ENCODE data around the gene CKB. TPM values are rescaled to one million over a fixed set of nuclear protein-coding genes. Genes with fewer than 3 reads are reported as not detected.

Gene CKB
- total RNA-seq, 2 experiments from 2014 or later, result 2.2 to 2.7 TPM

DNA sequence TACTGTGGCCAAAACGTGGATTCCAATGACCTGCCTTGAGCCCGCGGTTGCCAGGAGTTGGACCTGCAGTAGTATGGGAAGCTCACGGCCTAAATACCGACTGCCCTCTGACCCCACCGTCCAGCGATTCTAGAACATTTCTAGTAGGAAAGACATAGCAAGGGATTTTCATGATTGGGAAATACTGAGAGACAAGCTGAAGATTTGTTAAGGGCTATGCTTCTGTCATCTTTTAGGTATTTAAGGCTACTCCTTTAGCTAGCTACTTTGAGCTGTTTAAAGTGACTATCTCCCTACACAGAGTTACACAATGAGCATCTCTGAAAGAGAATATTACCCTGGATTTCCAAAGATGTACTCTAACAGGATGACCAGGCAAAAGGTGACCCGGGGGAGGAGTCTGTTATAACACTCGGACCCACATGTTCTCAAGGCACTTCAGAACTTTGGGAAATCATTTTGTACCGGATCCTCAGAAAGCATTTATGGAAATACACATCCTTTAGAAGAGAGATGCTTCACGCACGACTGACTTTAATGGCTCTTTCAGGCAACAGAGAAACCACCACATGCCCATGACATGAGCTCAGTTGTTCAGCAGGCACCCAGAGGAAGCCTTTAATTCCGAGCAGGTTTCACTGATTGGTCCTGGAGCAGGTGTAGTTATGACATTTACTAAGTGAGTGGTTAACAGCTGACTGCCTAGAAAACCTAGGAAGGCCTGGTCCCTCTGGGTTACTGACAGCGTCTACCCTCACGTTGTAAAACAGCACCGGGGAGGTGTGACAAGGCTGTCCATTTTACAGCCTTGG, 35.6 kb upstream of the CKB start:
- peaks cover 31% of the 10 kb centered on the region for H3K36me3 Mint-ChIP-seq (ENCODE audit: low read depth)

GRCh38 chr14:103556946-103557758, 34.5 kb upstream of the CKB start:
- peaks cover 35% of the 10 kb centered on the region for H3K4me1 Mint-ChIP-seq (ENCODE audit: low read depth)
- CTCF ChIA-PET, result interaction anchor here (1.0 to 1.5 kb wide), 5 partner anchors 10 to 123 kb away, joined by 3 to 8 read pairs (median 4); partner anchors contain the start of gene TRMT61A
- POLR2A ChIA-PET, result interaction anchor here (0.5 kb wide), 1 partner anchor 263 kb away, joined by 3 read pairs; no protein-coding TSS in a partner anchor
- no peaks in the 10 kb centered on the region for H3K27me3 Mint-ChIP-seq (ENCODE audit: low read depth)
- no peak overlapping the region for H3K27ac Mint-ChIP-seq
- DNase-seq (no peak), ATAC-seq (no peak)
- H3K4me3 Mint-ChIP-seq, result no peak overlapping the region
- no peaks in the 10 kb centered on the region for H3K9me3 Mint-ChIP-seq (ENCODE audit: insufficient read depth)
- peaks cover 31% of the 10 kb centered on the region for H3K36me3 Mint-ChIP-seq (ENCODE audit: low read depth)

More for the DNA sequence above, 35.6 kb upstream of the CKB start:
- H3K27ac Mint-ChIP-seq, result no peak overlapping the region
- POLR2A ChIA-PET, result interaction anchor here (0.5 kb wide), 1 partner anchor 262 kb away, joined by 3 read pairs; no protein-coding TSS in a partner anchor
- DNase-seq, result no peak
- no peaks in the 10 kb centered on the region for H3K9me3 Mint-ChIP-seq (ENCODE audit: insufficient read depth)
- no peak for ATAC-seq
- no peaks in the 10 kb centered on the region for H3K27me3 Mint-ChIP-seq (ENCODE audit: low read depth)
- H3K4me1 Mint-ChIP-seq (ENCODE audit: low read depth), result peaks cover 35% of the 10 kb centered on the region
- CTCF ChIA-PET, result interaction anchor here (1.2 to 5.1 kb wide), 4 partner anchors 29 to 122 kb away, joined by 3 to 23 read pairs (median 6); partner anchors contain the start of gene TRMT61A
- no peak overlapping the region for H3K4me3 Mint-ChIP-seq

- DNase-seq (no peak), ATAC-seq (no peak)
- H3K36me3 Mint-ChIP-seq (ENCODE audit: low read depth), result peaks cover 23% of the 10 kb centered on the region
- H3K27me3 Mint-ChIP-seq (ENCODE audit: low read depth), result no peaks in the 10 kb centered on the region
- H3K4me1 Mint-ChIP-seq (ENCODE audit: low read depth), result peaks cover 25% of the 10 kb centered on the region
- no peak overlapping the region for H3K4me3 Mint-ChIP-seq
- H3K27ac Mint-ChIP-seq, result peak overlapping the region; percentile 61
- H3K9me3 Mint-ChIP-seq (ENCODE audit: insufficient read depth), result no peaks in the 10 kb centered on the region
- CTCF ChIA-PET, result no interaction called here
- POLR2A ChIA-PET, result interaction anchor here (1.4 kb wide), 1 partner anchor 10 kb away, joined by 5 read pairs; no protein-coding TSS in a partner anchor
Observed at GRCh38 chr14:103555559-103556337, 33.1 kb upstream of the CKB start.

DNA sequence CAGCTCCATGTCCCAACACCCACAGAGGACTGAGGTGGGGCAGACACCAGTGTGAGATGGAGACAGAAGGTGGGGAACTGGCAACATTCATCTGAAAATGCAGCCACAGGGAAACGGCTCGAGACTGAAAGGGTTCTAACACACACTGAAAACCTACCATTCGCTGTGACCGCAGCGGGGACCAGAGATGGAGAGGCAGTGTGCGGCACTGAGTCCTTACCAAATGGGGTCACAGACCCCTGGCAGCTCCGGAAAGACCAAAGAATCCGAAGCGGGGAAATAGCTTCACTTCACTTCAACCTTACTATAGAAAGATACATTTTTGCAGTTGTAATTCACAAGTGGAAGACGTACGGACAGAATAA, 30.2 kb upstream of the CKB start:
- no peaks in the 10 kb centered on the region for H3K9me3 Mint-ChIP-seq (ENCODE audit: insufficient read depth)
- DNase-seq (no peak), ATAC-seq (no peak)
- no peaks in the 10 kb centered on the region for H3K4me1 Mint-ChIP-seq (ENCODE audit: low read depth)
- H3K4me3 Mint-ChIP-seq, result no peak overlapping the region
- no peak overlapping the region for H3K27ac Mint-ChIP-seq
- ChIA-PET CTCF (interaction anchor here (0.6 kb wide), 1 partner anchor 11 kb away, joined by 3 read pairs; no protein-coding TSS in a partner anchor), POLR2A (no interaction called here)
- H3K36me3 Mint-ChIP-seq (ENCODE audit: low read depth), result peaks cover 4% of the 10 kb centered on the region
- H3K27me3 Mint-ChIP-seq (ENCODE audit: low read depth), result no peaks in the 10 kb centered on the region

- DNase-seq (no peak), ATAC-seq (no peak)
- Mint-ChIP-seq H3K4me3 (no peak overlapping the region), H3K9me3 (ENCODE audit: insufficient read depth) (no peaks in the 10 kb centered on the region), H3K27me3 (ENCODE audit: low read depth) (no peaks in the 10 kb centered on the region), H3K36me3 (ENCODE audit: low read depth) (peaks cover 4% of the 10 kb centered on the region), H3K4me1 (ENCODE audit: low read depth) (no peaks in the 10 kb centered on the region), H3K27ac (no peak overlapping the region)
- CTCF ChIA-PET, result interaction anchor here (0.6 to 1.0 kb wide), 3 partner anchors 11 to 33 kb away, joined by 3 to 4 read pairs (median 3); no protein-coding TSS in a partner anchor
- POLR2A ChIA-PET, result no interaction called here
Observed at GRCh38 chr14:103552011-103552845, 29.6 kb upstream of the CKB start.

DNA sequence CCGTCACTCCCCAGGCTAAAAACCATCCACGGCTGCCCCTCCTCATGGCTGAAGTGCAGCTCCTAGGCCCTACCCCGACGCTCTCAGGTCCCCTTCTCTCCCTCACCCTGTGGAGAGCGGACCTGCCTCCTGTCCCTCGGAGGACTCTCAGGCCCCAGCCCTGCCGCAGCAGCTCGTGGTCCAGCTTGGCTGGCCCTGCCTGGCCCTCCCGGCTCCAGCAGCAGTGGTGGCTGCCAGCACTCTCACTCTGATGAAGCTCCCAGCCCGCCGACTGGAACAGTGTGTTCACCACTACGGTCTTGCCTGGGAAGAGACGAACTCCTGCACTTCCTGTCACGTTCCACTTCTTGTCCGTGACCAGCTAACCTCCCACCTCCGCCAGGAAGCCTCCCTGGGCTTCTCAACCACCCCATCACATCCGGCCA, 28.7 kb upstream of the CKB start:
- ChIA-PET CTCF (interaction anchor here (0.6 to 1.0 kb wide), 2 partner anchors 30 to 75 kb away, joined by 4 read pairs; no protein-coding TSS in a partner anchor), POLR2A (no interaction called here)
- no peaks in the 10 kb centered on the region for H3K4me1 Mint-ChIP-seq (ENCODE audit: low read depth)
- H3K27me3 Mint-ChIP-seq (ENCODE audit: low read depth), result no peaks in the 10 kb centered on the region
- H3K4me3 Mint-ChIP-seq, result no peak overlapping the region
- H3K9me3 Mint-ChIP-seq (ENCODE audit: insufficient read depth), result no peaks in the 10 kb centered on the region
- no peak overlapping the region for H3K27ac Mint-ChIP-seq
- DNase-seq (no peak), ATAC-seq (no peak)
- H3K36me3 Mint-ChIP-seq (ENCODE audit: low read depth), result peaks cover 4% of the 10 kb centered on the region

- CTCF ChIA-PET, result interaction anchor here (0.6 to 1.6 kb wide), 2 partner anchors 32 to 75 kb away, joined by 4 to 5 read pairs; no protein-coding TSS in a partner anchor
- POLR2A ChIA-PET, result no interaction called here
- ATAC-seq, result no peak
- DNase-seq, result no peak
- Mint-ChIP-seq H3K9me3 (ENCODE audit: insufficient read depth) (no peaks in the 10 kb centered on the region), H3K36me3 (ENCODE audit: low read depth) (peaks cover 4% of the 10 kb centered on the region), H3K4me3 (no peak overlapping the region), H3K4me1 (ENCODE audit: low read depth) (no peaks in the 10 kb centered on the region), H3K27ac (no peak overlapping the region), H3K27me3 (ENCODE audit: low read depth) (no peaks in the 10 kb centered on the region)
Observed at GRCh38 chr14:103550451-103551337, 28.1 kb upstream of the CKB start.

DNA sequence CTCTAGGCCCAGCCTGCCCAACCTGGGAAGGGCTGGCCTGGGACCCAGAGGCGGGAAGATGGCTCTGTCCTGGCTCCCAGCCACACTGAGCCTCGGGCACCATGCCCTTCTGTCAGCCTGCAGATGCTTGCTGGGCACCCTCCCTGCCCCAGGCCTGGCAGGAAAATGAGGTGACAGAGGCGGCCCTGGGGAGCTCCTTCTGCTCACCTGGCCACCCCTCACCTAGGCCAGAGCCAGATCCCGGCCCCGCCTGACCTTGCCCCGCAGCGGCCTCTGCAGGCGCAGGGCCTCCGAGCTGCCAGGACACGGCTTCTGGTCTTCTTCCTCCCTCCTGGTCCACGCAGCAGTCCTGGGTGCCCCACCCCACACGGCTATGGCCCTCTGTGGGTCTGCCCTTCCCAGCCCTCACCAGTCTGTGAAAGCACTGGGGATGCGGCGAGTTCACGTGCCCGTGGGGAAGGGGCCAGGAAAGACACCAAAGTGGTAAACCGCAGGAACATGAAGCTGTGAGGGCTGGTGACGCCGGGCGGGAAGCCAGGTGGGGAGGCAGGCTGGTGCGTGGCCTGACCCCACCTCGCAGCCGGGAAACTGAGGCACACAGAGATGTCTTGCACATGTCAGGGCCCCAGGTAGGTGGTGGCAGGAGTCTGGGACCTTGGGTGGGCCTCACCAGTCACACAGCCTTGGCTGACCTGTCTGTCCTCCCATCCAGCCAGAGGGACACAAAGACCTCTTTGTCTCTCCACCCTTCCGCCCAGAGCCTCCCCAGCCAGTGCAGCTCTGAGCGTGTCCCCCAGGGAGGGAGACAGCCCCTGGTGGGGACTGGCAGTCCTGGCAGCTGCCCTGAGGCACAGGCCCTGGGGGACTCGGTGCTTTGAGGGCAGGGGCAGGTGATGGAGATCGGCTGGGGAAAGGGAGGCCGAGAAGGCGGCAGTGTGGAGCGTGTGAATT, 27.0 kb upstream of the CKB start:
- CTCF ChIA-PET, result interaction anchor here (1.6 kb wide), 1 partner anchor 31 kb away, joined by 5 read pairs; no protein-coding TSS in a partner anchor
- Mint-ChIP-seq H3K36me3 (ENCODE audit: low read depth) (no peaks in the 10 kb centered on the region), H3K4me3 (no peak overlapping the region), H3K9me3 (ENCODE audit: insufficient read depth) (no peaks in the 10 kb centered on the region), H3K27ac (no peak overlapping the region), H3K27me3 (ENCODE audit: low read depth) (no peaks in the 10 kb centered on the region), H3K4me1 (ENCODE audit: low read depth) (no peaks in the 10 kb centered on the region)
- DNase-seq (no peak), ATAC-seq (no peak)
- POLR2A ChIA-PET, result no interaction called here

GRCh38 chr14:103548463-103549351, 26.1 kb upstream of the CKB start:
- ATAC-seq (no peak), DNase-seq (no peak)
- CTCF ChIA-PET, result no interaction called here
- H3K9me3 Mint-ChIP-seq (ENCODE audit: insufficient read depth), result no peaks in the 10 kb centered on the region
- no peaks in the 10 kb centered on the region for H3K4me1 Mint-ChIP-seq (ENCODE audit: low read depth)
- no peaks in the 10 kb centered on the region for H3K36me3 Mint-ChIP-seq (ENCODE audit: low read depth)
- H3K27ac Mint-ChIP-seq, result no peak overlapping the region
- no peaks in the 10 kb centered on the region for H3K27me3 Mint-ChIP-seq (ENCODE audit: low read depth)
- no peak overlapping the region for H3K4me3 Mint-ChIP-seq
- POLR2A ChIA-PET, result interaction anchor here (0.6 kb wide), 1 partner anchor 16 kb away, joined by 5 read pairs; no protein-coding TSS in a partner anchor

Measured in activated CD8-positive, alpha-beta T cell treated with anti-CD3 and anti-CD28 coated beads, Interleukin-2, amount 10 ng/mL, durations not matched to agents 7 days and 5 days (primary cell).